ENCODE measurements around the gene FAM83D.

Gene FAM83D

GRCh38 chr20:38970302-38970701 lies 44.1 kb downstream of the FAM83D start:
- H3K9me2 ChIP-seq (replicated peaks; ENCODE audit: control insufficient read depth, low read length): no peaks in the 10 kb centered on the region
- no peaks in the 10 kb centered on the region for H3F3A ChIP-seq (ENCODE audit: control insufficient read depth, insufficient read depth)
- H3K9me3 ChIP-seq (ENCODE audit: control insufficient read depth, insufficient read depth, low read length): no peaks in the 10 kb centered on the region
- no peaks in the 10 kb centered on the region for H4K20me1 ChIP-seq (ENCODE audit: control insufficient read depth, insufficient read depth, low read depth, low read length)
- H3K36me3 ChIP-seq (ENCODE audit: control insufficient read depth, low read length): peaks cover 41% of the 10 kb centered on the region
- H3K4me2 ChIP-seq (ENCODE audit: low read length): no peak overlapping the region
- no peak overlapping the region for H3K27ac ChIP-seq (ENCODE audit: low read depth, low read length)
- peaks cover 22% of the 10 kb centered on the region for H3K79me2 ChIP-seq (ENCODE audit: control insufficient read depth, low read length)
- H3K27me3 ChIP-seq (ENCODE audit: control insufficient read depth, low read length): no peaks in the 10 kb centered on the region
- H3K4me1 ChIP-seq (ENCODE audit: control insufficient read depth, low read length): no peaks in the 10 kb centered on the region
- no peak overlapping the region for H3K4me3 ChIP-seq (ENCODE audit: low read length)
- TF ChIP-seq CTCF (IDR thresholded peaks at IDR 0.05; ENCODE audit: low read depth, low read length, poor library complexity, severe bottlenecking): no peak
- TF ChIP-seq EZH2phosphoT487 (IDR thresholded peaks at IDR 0.05; ENCODE audit: borderline replicate concordance, low read length): no peak

GRCh38 chr20:38973107-38973506 lies 46.9 kb downstream of the FAM83D start:
- Histone ChIP-seq H3K9me3 (ENCODE audit: control insufficient read depth, insufficient read depth, low read length) (no peaks in the 10 kb centered on the region), H3K36me3 (ENCODE audit: control insufficient read depth, low read length) (peaks cover 54% of the 10 kb centered on the region), H3K79me2 (ENCODE audit: control insufficient read depth, low read length) (no peaks in the 10 kb centered on the region), H3K27me3 (ENCODE audit: control insufficient read depth, low read length) (no peaks in the 10 kb centered on the region), H3K4me3 (ENCODE audit: low read length) (no peak overlapping the region), H3K4me1 (ENCODE audit: control insufficient read depth, low read length) (no peaks in the 10 kb centered on the region), H3K9me2 (replicated peaks; ENCODE audit: control insufficient read depth, low read length) (no peaks in the 10 kb centered on the region), H3K4me2 (ENCODE audit: low read length) (no peak overlapping the region), H4K20me1 (ENCODE audit: control insufficient read depth, insufficient read depth, low read depth, low read length) (no peaks in the 10 kb centered on the region), H3K27ac (ENCODE audit: low read depth, low read length) (no peak overlapping the region), H3F3A (ENCODE audit: control insufficient read depth, insufficient read depth) (no peaks in the 10 kb centered on the region)
- TF ChIP-seq EZH2phosphoT487 (IDR thresholded peaks at IDR 0.05; ENCODE audit: borderline replicate concordance, low read length) (no peak), CTCF (IDR thresholded peaks at IDR 0.05; ENCODE audit: low read depth, low read length, poor library complexity, severe bottlenecking) (no peak)

- no peak for TF ChIP-seq EZH2phosphoT487 (IDR thresholded peaks at IDR 0.05; ENCODE audit: borderline replicate concordance, low read length)
- TF ChIP-seq CTCF (IDR thresholded peaks at IDR 0.05; ENCODE audit: low read depth, low read length, poor library complexity, severe bottlenecking): no peak
- H3K4me2 ChIP-seq (ENCODE audit: low read length): no peak overlapping the region
- no peaks in the 10 kb centered on the region for H3K9me3 ChIP-seq (ENCODE audit: control insufficient read depth, insufficient read depth, low read length)
- no peaks in the 10 kb centered on the region for H3K4me1 ChIP-seq (ENCODE audit: control insufficient read depth, low read length)
- H3K27me3 ChIP-seq (ENCODE audit: control insufficient read depth, low read length): no peaks in the 10 kb centered on the region
- H3K27ac ChIP-seq (ENCODE audit: low read depth, low read length): no peak overlapping the region
- no peaks in the 10 kb centered on the region for H3F3A ChIP-seq (ENCODE audit: control insufficient read depth, insufficient read depth)
- peaks cover 54% of the 10 kb centered on the region for H3K36me3 ChIP-seq (ENCODE audit: control insufficient read depth, low read length)
- H3K79me2 ChIP-seq (ENCODE audit: control insufficient read depth, low read length): peaks cover 2% of the 10 kb centered on the region; the same call in 1 of the 2 replicates
- H4K20me1 ChIP-seq (ENCODE audit: control insufficient read depth, insufficient read depth, low read depth, low read length): no peaks in the 10 kb centered on the region
- H3K9me2 ChIP-seq (replicated peaks; ENCODE audit: control insufficient read depth, low read length): no peaks in the 10 kb centered on the region
- H3K4me3 ChIP-seq (ENCODE audit: low read length): no peak overlapping the region
Observed at GRCh38 chr20:38973645-38974044, 47.4 kb downstream of the FAM83D start.
